A673 (cell line): ENCODE data around the gene TBXAS1.

Source experiments
- EZH2 ChIP-seq: fragments of 200-600 bp; sonication (generic); IDR thresholded peaks from 2 replicates; pipeline ENCODE4 v1.6.1; 2017; ENCODE audit warnings: borderline replicate concordance, low read depth, mild to moderate bottlenecking, mixed read lengths, antibody characterized with exemption, low read length; ENCODE audit not compliant: poor library complexity, severe bottlenecking
- TF ChIP-seq, protein P1 (sequence below): fragments of 300-800, 200-600 bp; sonication (generic); conservative IDR thresholded peaks from 2 replicates; pipeline ENCODE4 v1.5.1; 2017; ENCODE audit warnings: low read depth, mild to moderate bottlenecking, antibody characterized with exemption, low read length, moderate library complexity, mixed read lengths

DNA sequence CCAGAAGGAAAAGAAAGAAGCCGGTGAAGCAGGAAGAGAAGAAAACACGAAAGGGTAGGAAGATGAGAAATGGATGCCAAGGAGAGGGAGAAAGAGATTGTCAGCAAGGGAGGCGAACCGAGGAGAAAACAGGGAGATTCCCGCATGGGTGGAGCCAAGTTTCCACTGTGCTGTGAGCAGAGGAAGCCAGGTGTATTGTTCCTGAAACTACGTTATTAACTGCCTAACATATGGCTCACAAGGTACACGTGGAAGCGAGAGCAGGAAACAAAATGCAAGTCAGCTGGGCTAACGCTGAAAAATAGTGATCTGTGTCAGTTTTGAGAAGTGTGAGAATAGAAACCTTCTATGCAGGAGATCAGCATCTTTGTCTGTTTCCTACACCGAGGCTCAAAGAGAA lies 30.8 kb upstream of the TBXAS1 start:
- TF ChIP-seq, protein P1, sequence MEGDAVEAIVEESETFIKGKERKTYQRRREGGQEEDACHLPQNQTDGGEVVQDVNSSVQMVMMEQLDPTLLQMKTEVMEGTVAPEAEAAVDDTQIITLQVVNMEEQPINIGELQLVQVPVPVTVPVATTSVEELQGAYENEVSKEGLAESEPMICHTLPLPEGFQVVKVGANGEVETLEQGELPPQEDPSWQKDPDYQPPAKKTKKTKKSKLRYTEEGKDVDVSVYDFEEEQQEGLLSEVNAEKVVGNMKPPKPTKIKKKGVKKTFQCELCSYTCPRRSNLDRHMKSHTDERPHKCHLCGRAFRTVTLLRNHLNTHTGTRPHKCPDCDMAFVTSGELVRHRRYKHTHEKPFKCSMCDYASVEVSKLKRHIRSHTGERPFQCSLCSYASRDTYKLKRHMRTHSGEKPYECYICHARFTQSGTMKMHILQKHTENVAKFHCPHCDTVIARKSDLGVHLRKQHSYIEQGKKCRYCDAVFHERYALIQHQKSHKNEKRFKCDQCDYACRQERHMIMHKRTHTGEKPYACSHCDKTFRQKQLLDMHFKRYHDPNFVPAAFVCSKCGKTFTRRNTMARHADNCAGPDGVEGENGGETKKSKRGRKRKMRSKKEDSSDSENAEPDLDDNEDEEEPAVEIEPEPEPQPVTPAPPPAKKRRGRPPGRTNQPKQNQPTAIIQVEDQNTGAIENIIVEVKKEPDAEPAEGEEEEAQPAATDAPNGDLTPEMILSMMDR = no peak
- no peak for TF ChIP-seq EZH2
